ENCODE data around the gene FER.

GRCh38 chr5:109035436-109035835 is 287.7 kb downstream of the FER start:
- no peak for TF ChIP-seq CTCF (IDR thresholded peaks at IDR 0.05; ENCODE audit: low read length)
- TF ChIP-seq EZH2 (IDR thresholded peaks at IDR 0.05; ENCODE audit: borderline replicate concordance, low read length): no peak
